ENCODE results near the gene PIAS1.

PIAS1 gene

GRCh38 chr15:68106656-68107055 is 52.5 kb downstream of the PIAS1 start:
- Mint-ChIP-seq H3K36me3 (peaks cover 33% of the 10 kb centered on the region), H3K4me3 (no peak overlapping the region), H3K27me3 (no peaks in the 10 kb centered on the region), H3K9me3 (ENCODE audit: low read depth) (peaks cover 6% of the 10 kb centered on the region), H3K27ac (no peak overlapping the region), H3K4me1 (ENCODE audit: low read depth) (peaks cover 69% of the 10 kb centered on the region)

- no peak overlapping the region for H3K4me3 Mint-ChIP-seq
- H3K27ac Mint-ChIP-seq: no peak overlapping the region
- peaks cover 30% of the 10 kb centered on the region for H3K36me3 Mint-ChIP-seq
- H3K9me3 Mint-ChIP-seq (ENCODE audit: low read depth): peaks cover 6% of the 10 kb centered on the region
- peaks cover 68% of the 10 kb centered on the region for H3K4me1 Mint-ChIP-seq (ENCODE audit: low read depth)
- no peaks in the 10 kb centered on the region for H3K27me3 Mint-ChIP-seq
These were observed 53.0 kb downstream of the PIAS1 start for GRCh38 chr15:68107142-68107541.

- Mint-ChIP-seq H3K27ac (no peak overlapping the region), H3K36me3 (peaks cover 9% of the 10 kb centered on the region), H3K4me3 (peak overlapping the region; percentile 35), H3K4me1 (ENCODE audit: low read depth) (peaks cover 83% of the 10 kb centered on the region), H3K27me3 (no peaks in the 10 kb centered on the region), H3K9me3 (ENCODE audit: low read depth) (no peaks in the 10 kb centered on the region)
These were observed 58.6 kb downstream of the PIAS1 start for GRCh38 chr15:68112706-68113105.

GRCh38 chr15:68113273-68113672 is 59.2 kb downstream of the PIAS1 start:
- H3K4me3 Mint-ChIP-seq: peak overlapping the region; percentile 55
- no peak overlapping the region for H3K27ac Mint-ChIP-seq
- H3K27me3 Mint-ChIP-seq: no peaks in the 10 kb centered on the region
- no peaks in the 10 kb centered on the region for H3K9me3 Mint-ChIP-seq (ENCODE audit: low read depth)
- H3K4me1 Mint-ChIP-seq (ENCODE audit: low read depth): peaks cover 81% of the 10 kb centered on the region
- peaks cover 6% of the 10 kb centered on the region for H3K36me3 Mint-ChIP-seq

GRCh38 chr15:68113751-68114150 is 59.6 kb downstream of the PIAS1 start:
- peak overlapping the region; percentile 55 for H3K4me3 Mint-ChIP-seq
- no peaks in the 10 kb centered on the region for H3K27me3 Mint-ChIP-seq
- H3K4me1 Mint-ChIP-seq (ENCODE audit: low read depth): peaks cover 81% of the 10 kb centered on the region
- H3K9me3 Mint-ChIP-seq (ENCODE audit: low read depth): no peaks in the 10 kb centered on the region
- no peak overlapping the region for H3K27ac Mint-ChIP-seq
- H3K36me3 Mint-ChIP-seq: peaks cover 5% of the 10 kb centered on the region

GRCh38 chr15:68114356-68114755 is 60.2 kb downstream of the PIAS1 start:
- Mint-ChIP-seq H3K27me3 (no peaks in the 10 kb centered on the region), H3K27ac (peak overlapping the region; percentile 64), H3K36me3 (peaks cover 5% of the 10 kb centered on the region), H3K9me3 (ENCODE audit: low read depth) (no peaks in the 10 kb centered on the region), H3K4me1 (ENCODE audit: low read depth) (peaks cover 76% of the 10 kb centered on the region), H3K4me3 (peak overlapping the region; percentile 80)

GRCh38 chr15:68114840-68115239 is 60.7 kb downstream of the PIAS1 start:
- Mint-ChIP-seq H3K27ac (peak overlapping the region; percentile 64), H3K9me3 (ENCODE audit: low read depth) (no peaks in the 10 kb centered on the region), H3K4me3 (peak overlapping the region; percentile 80), H3K4me1 (ENCODE audit: low read depth) (peaks cover 80% of the 10 kb centered on the region), H3K27me3 (no peaks in the 10 kb centered on the region), H3K36me3 (peaks cover 5% of the 10 kb centered on the region)

GRCh38 chr15:68124700-68125099 is 70.6 kb downstream of the PIAS1 start:
- no peaks in the 10 kb centered on the region for H3K9me3 Mint-ChIP-seq (ENCODE audit: low read depth)
- H3K4me3 Mint-ChIP-seq: no peak overlapping the region
- no peaks in the 10 kb centered on the region for H3K27me3 Mint-ChIP-seq
- H3K27ac Mint-ChIP-seq: no peak overlapping the region
- peaks cover 22% of the 10 kb centered on the region for H3K36me3 Mint-ChIP-seq
- peaks cover 40% of the 10 kb centered on the region for H3K4me1 Mint-ChIP-seq (ENCODE audit: low read depth)

GRCh38 chr15:68126396-68126795 is 72.3 kb downstream of the PIAS1 start:
- Mint-ChIP-seq H3K27ac (no peak overlapping the region), H3K4me3 (no peak overlapping the region), H3K4me1 (ENCODE audit: low read depth) (peaks cover 33% of the 10 kb centered on the region), H3K9me3 (ENCODE audit: low read depth) (no peaks in the 10 kb centered on the region), H3K36me3 (peaks cover 15% of the 10 kb centered on the region), H3K27me3 (no peaks in the 10 kb centered on the region)

- Mint-ChIP-seq H3K27ac (no peak overlapping the region), H3K27me3 (no peaks in the 10 kb centered on the region), H3K9me3 (ENCODE audit: low read depth) (no peaks in the 10 kb centered on the region), H3K36me3 (peaks cover 11% of the 10 kb centered on the region), H3K4me3 (no peak overlapping the region), H3K4me1 (ENCODE audit: low read depth) (peaks cover 36% of the 10 kb centered on the region)
These were observed 75.0 kb downstream of the PIAS1 start for GRCh38 chr15:68129072-68129471.

- peaks cover 28% of the 10 kb centered on the region for H3K4me1 Mint-ChIP-seq (ENCODE audit: low read depth)
- peaks cover 5% of the 10 kb centered on the region for H3K36me3 Mint-ChIP-seq
- H3K4me3 Mint-ChIP-seq: no peak overlapping the region
- H3K9me3 Mint-ChIP-seq (ENCODE audit: low read depth): no peaks in the 10 kb centered on the region
- no peak overlapping the region for H3K27ac Mint-ChIP-seq
- H3K27me3 Mint-ChIP-seq: no peaks in the 10 kb centered on the region
These were observed 76.7 kb downstream of the PIAS1 start for GRCh38 chr15:68130851-68131250.

GRCh38 chr15:68137096-68137495 is 83.0 kb downstream of the PIAS1 start:
- peak overlapping the region; percentile 25 for H3K27ac Mint-ChIP-seq
- peaks cover 6% of the 10 kb centered on the region for H3K36me3 Mint-ChIP-seq
- no peak overlapping the region for H3K4me3 Mint-ChIP-seq
- H3K4me1 Mint-ChIP-seq (ENCODE audit: low read depth): peaks cover 30% of the 10 kb centered on the region
- no peaks in the 10 kb centered on the region for H3K9me3 Mint-ChIP-seq (ENCODE audit: low read depth)
- H3K27me3 Mint-ChIP-seq: no peaks in the 10 kb centered on the region

- no peaks in the 10 kb centered on the region for H3K27me3 Mint-ChIP-seq
- H3K4me1 Mint-ChIP-seq (ENCODE audit: low read depth): peaks cover 27% of the 10 kb centered on the region
- peaks cover 15% of the 10 kb centered on the region for H3K36me3 Mint-ChIP-seq
- H3K27ac Mint-ChIP-seq: no peak overlapping the region
- H3K4me3 Mint-ChIP-seq: no peak overlapping the region
- H3K9me3 Mint-ChIP-seq (ENCODE audit: low read depth): no peaks in the 10 kb centered on the region
These were observed 89.0 kb downstream of the PIAS1 start for GRCh38 chr15:68143129-68143528.

- no peak overlapping the region for H3K27ac Mint-ChIP-seq
These were observed 89.7 kb downstream of the PIAS1 start for GRCh38 chr15:68143785-68144184.

GRCh38 chr15:68145706-68146105 is 91.6 kb downstream of the PIAS1 start:
- Mint-ChIP-seq H3K4me3 (no peak overlapping the region), H3K27ac (no peak overlapping the region), H3K9me3 (ENCODE audit: low read depth) (no peaks in the 10 kb centered on the region), H3K4me1 (ENCODE audit: low read depth) (peaks cover 17% of the 10 kb centered on the region), H3K36me3 (peaks cover 9% of the 10 kb centered on the region), H3K27me3 (no peaks in the 10 kb centered on the region)

More at GRCh38 chr15:68143785-68144184, 89.7 kb downstream of the PIAS1 start:
- Mint-ChIP-seq H3K36me3 (peaks cover 14% of the 10 kb centered on the region), H3K4me3 (no peak overlapping the region), H3K27me3 (no peaks in the 10 kb centered on the region), H3K4me1 (ENCODE audit: low read depth) (peaks cover 28% of the 10 kb centered on the region), H3K9me3 (ENCODE audit: low read depth) (no peaks in the 10 kb centered on the region)

- Mint-ChIP-seq H3K4me1 (ENCODE audit: low read depth) (peaks cover 15% of the 10 kb centered on the region), H3K9me3 (ENCODE audit: low read depth) (no peaks in the 10 kb centered on the region), H3K4me3 (no peak overlapping the region), H3K36me3 (peaks cover 15% of the 10 kb centered on the region), H3K27me3 (no peaks in the 10 kb centered on the region), H3K27ac (peak overlapping the region; percentile 70)
These were observed 93.9 kb downstream of the PIAS1 start for GRCh38 chr15:68148039-68148438.

Measured in activated naive CD8-positive, alpha-beta T cell (primary cell).